Measurements from ENCODE around the gene MAML2. TPM values are rescaled to one million over a fixed set of nuclear protein-coding genes. Genes with fewer than 3 reads are reported as not detected.

The MAML2 gene
- total RNA-seq, 2 experiments from 2014 or later: 14.7 to 15.5 TPM

GRCh38 chr11:95996621-95997235 lies 346.3 kb downstream of the MAML2 start:
- Mint-ChIP-seq H3K4me3 (no peak overlapping the region), H3K9me3 (ENCODE audit: insufficient read depth) (no peaks in the 10 kb centered on the region), H3K27ac (no peak overlapping the region), H3K36me3 (ENCODE audit: low read depth) (no peaks in the 10 kb centered on the region), H3K27me3 (ENCODE audit: low read depth) (no peaks in the 10 kb centered on the region), H3K4me1 (ENCODE audit: low read depth) (peaks cover 4% of the 10 kb centered on the region)
- ChIA-PET CTCF (no interaction called here), POLR2A (no interaction called here)
- no peak for DNase-seq
- no peak for ATAC-seq

- H3K4me1 Mint-ChIP-seq (ENCODE audit: low read depth): peaks cover 2% of the 10 kb centered on the region
- H3K9me3 Mint-ChIP-seq (ENCODE audit: insufficient read depth): no peaks in the 10 kb centered on the region
- ATAC-seq (no peak), DNase-seq (no peak)
- no peak overlapping the region for H3K4me3 Mint-ChIP-seq
- ChIA-PET POLR2A (interaction anchor here (1.0 kb wide), 1 partner anchor 10 kb away, joined by 3 read pairs; no protein-coding TSS in a partner anchor), CTCF (interaction anchor here (1.5 kb wide), 1 partner anchor 13 kb away, joined by 4 read pairs; no protein-coding TSS in a partner anchor)
- peaks cover 14% of the 10 kb centered on the region for H3K36me3 Mint-ChIP-seq (ENCODE audit: low read depth)
- no peak overlapping the region for H3K27ac Mint-ChIP-seq
- no peaks in the 10 kb centered on the region for H3K27me3 Mint-ChIP-seq (ENCODE audit: low read depth)
These were observed 348.7 kb downstream of the MAML2 start for GRCh38 chr11:95994329-95994728.

- peaks cover 2% of the 10 kb centered on the region for H3K4me1 Mint-ChIP-seq (ENCODE audit: low read depth)
- peaks cover 20% of the 10 kb centered on the region for H3K36me3 Mint-ChIP-seq (ENCODE audit: low read depth)
- no peak overlapping the region for H3K27ac Mint-ChIP-seq
- H3K27me3 Mint-ChIP-seq (ENCODE audit: low read depth): no peaks in the 10 kb centered on the region
- ChIA-PET CTCF (no interaction called here), POLR2A (interaction anchor here (1.0 kb wide), 1 partner anchor 9 kb away, joined by 3 read pairs; no protein-coding TSS in a partner anchor)
- no peaks in the 10 kb centered on the region for H3K9me3 Mint-ChIP-seq (ENCODE audit: insufficient read depth)
- no peak overlapping the region for H3K4me3 Mint-ChIP-seq
- DNase-seq (no peak), ATAC-seq (no peak)
These were observed 349.3 kb downstream of the MAML2 start for GRCh38 chr11:95993438-95994298.

- Mint-ChIP-seq H3K27ac (no peak overlapping the region), H3K4me1 (ENCODE audit: low read depth) (peaks cover 3% of the 10 kb centered on the region), H3K4me3 (no peak overlapping the region), H3K36me3 (ENCODE audit: low read depth) (peaks cover 26% of the 10 kb centered on the region), H3K9me3 (ENCODE audit: insufficient read depth) (no peaks in the 10 kb centered on the region), H3K27me3 (ENCODE audit: low read depth) (no peaks in the 10 kb centered on the region)
- no peak for ATAC-seq
- POLR2A ChIA-PET: no interaction called here
- DNase-seq: no peak
- CTCF ChIA-PET: no interaction called here
These were observed 351.4 kb downstream of the MAML2 start for GRCh38 chr11:95991545-95991944.

GRCh38 chr11:95991101-95991500 lies 351.9 kb downstream of the MAML2 start:
- CTCF ChIA-PET: no interaction called here
- H3K27ac Mint-ChIP-seq: no peak overlapping the region

GRCh38 chr11:95989780-95990179 lies 353.2 kb downstream of the MAML2 start:
- no peak overlapping the region for H3K27ac Mint-ChIP-seq

More at GRCh38 chr11:95991101-95991500, 351.9 kb downstream of the MAML2 start:
- Mint-ChIP-seq H3K36me3 (ENCODE audit: low read depth) (peaks cover 26% of the 10 kb centered on the region), H3K9me3 (ENCODE audit: insufficient read depth) (no peaks in the 10 kb centered on the region), H3K4me3 (no peak overlapping the region), H3K4me1 (ENCODE audit: low read depth) (peaks cover 3% of the 10 kb centered on the region), H3K27me3 (ENCODE audit: low read depth) (no peaks in the 10 kb centered on the region)
- no peak for DNase-seq
- no peak for ATAC-seq
- POLR2A ChIA-PET: no interaction called here

GRCh38 chr11:95989076-95989605 lies 353.9 kb downstream of the MAML2 start:
- ChIA-PET POLR2A (no interaction called here), CTCF (no interaction called here)
- Mint-ChIP-seq H3K9me3 (ENCODE audit: insufficient read depth) (no peaks in the 10 kb centered on the region), H3K36me3 (ENCODE audit: low read depth) (peaks cover 33% of the 10 kb centered on the region), H3K4me3 (no peak overlapping the region), H3K27me3 (ENCODE audit: low read depth) (no peaks in the 10 kb centered on the region), H3K4me1 (ENCODE audit: low read depth) (peaks cover 3% of the 10 kb centered on the region), H3K27ac (no peak overlapping the region)
- ATAC-seq: no peak
- DNase-seq: no peak

More at GRCh38 chr11:95989780-95990179, 353.2 kb downstream of the MAML2 start:
- CTCF ChIA-PET: no interaction called here
- POLR2A ChIA-PET: no interaction called here
- Mint-ChIP-seq H3K27me3 (ENCODE audit: low read depth) (no peaks in the 10 kb centered on the region), H3K4me1 (ENCODE audit: low read depth) (peaks cover 3% of the 10 kb centered on the region), H3K4me3 (no peak overlapping the region), H3K9me3 (ENCODE audit: insufficient read depth) (no peaks in the 10 kb centered on the region), H3K36me3 (ENCODE audit: low read depth) (peaks cover 31% of the 10 kb centered on the region)
- ATAC-seq (no peak), DNase-seq (no peak)

GRCh38 chr11:95985174-95985808 lies 357.7 kb downstream of the MAML2 start:
- H3K36me3 Mint-ChIP-seq (ENCODE audit: low read depth): peaks cover 40% of the 10 kb centered on the region
- peaks cover 2% of the 10 kb centered on the region for H3K4me1 Mint-ChIP-seq (ENCODE audit: low read depth)
- H3K27ac Mint-ChIP-seq: no peak overlapping the region
- DNase-seq (no peak), ATAC-seq (no peak)
- no peaks in the 10 kb centered on the region for H3K9me3 Mint-ChIP-seq (ENCODE audit: insufficient read depth)
- ChIA-PET CTCF (interaction anchor here (1.1 kb wide), 1 partner anchor 408 kb away, joined by 3 read pairs; no protein-coding TSS in a partner anchor), POLR2A (interaction anchor here (0.7 kb wide), 1 partner anchor 9 kb away, joined by 3 read pairs; no protein-coding TSS in a partner anchor)
- H3K4me3 Mint-ChIP-seq: no peak overlapping the region
- no peaks in the 10 kb centered on the region for H3K27me3 Mint-ChIP-seq (ENCODE audit: low read depth)

GRCh38 chr11:95984072-95984471 lies 358.9 kb downstream of the MAML2 start:
- no peak overlapping the region for H3K27ac Mint-ChIP-seq
- no peak overlapping the region for H3K4me3 Mint-ChIP-seq
- DNase-seq (no peak), ATAC-seq (no peak)
- CTCF ChIA-PET: interaction anchor here (1.1 kb wide), 1 partner anchor 410 kb away, joined by 3 read pairs; no protein-coding TSS in a partner anchor
- H3K4me1 Mint-ChIP-seq (ENCODE audit: low read depth): peaks cover 2% of the 10 kb centered on the region
- no peaks in the 10 kb centered on the region for H3K9me3 Mint-ChIP-seq (ENCODE audit: insufficient read depth)
- POLR2A ChIA-PET: no interaction called here
- H3K36me3 Mint-ChIP-seq (ENCODE audit: low read depth): peaks cover 42% of the 10 kb centered on the region
- no peaks in the 10 kb centered on the region for H3K27me3 Mint-ChIP-seq (ENCODE audit: low read depth)

GRCh38 chr11:95977534-95978174 lies 365.3 kb downstream of the MAML2 start:
- H3K36me3 Mint-ChIP-seq (ENCODE audit: low read depth): peaks cover 40% of the 10 kb centered on the region
- no peak overlapping the region for H3K4me3 Mint-ChIP-seq

GRCh38 chr11:95976550-95976949 lies 366.4 kb downstream of the MAML2 start:
- ChIA-PET POLR2A (no interaction called here), CTCF (interaction anchor here (0.8 kb wide), 1 partner anchor 54 kb away, joined by 3 read pairs; no protein-coding TSS in a partner anchor)
- no peak overlapping the region for H3K4me3 Mint-ChIP-seq
- peaks cover 37% of the 10 kb centered on the region for H3K36me3 Mint-ChIP-seq (ENCODE audit: low read depth)
- ATAC-seq (no peak), DNase-seq (no peak)
- H3K4me1 Mint-ChIP-seq (ENCODE audit: low read depth): no peaks in the 10 kb centered on the region
- peaks cover 4% of the 10 kb centered on the region for H3K27me3 Mint-ChIP-seq (ENCODE audit: low read depth)
- H3K9me3 Mint-ChIP-seq (ENCODE audit: insufficient read depth): no peaks in the 10 kb centered on the region
- no peak overlapping the region for H3K27ac Mint-ChIP-seq

More at GRCh38 chr11:95977534-95978174, 365.3 kb downstream of the MAML2 start:
- DNase-seq (no peak), ATAC-seq (no peak)
- ChIA-PET CTCF (interaction anchor here (0.8 kb wide), 1 partner anchor 55 kb away, joined by 3 read pairs; no protein-coding TSS in a partner anchor), POLR2A (no interaction called here)
- Mint-ChIP-seq H3K27ac (no peak overlapping the region), H3K9me3 (ENCODE audit: insufficient read depth) (no peaks in the 10 kb centered on the region), H3K4me1 (ENCODE audit: low read depth) (no peaks in the 10 kb centered on the region), H3K27me3 (ENCODE audit: low read depth) (no peaks in the 10 kb centered on the region)

Data from activated CD8-positive, alpha-beta T cell treated with anti-CD3 and anti-CD28 coated beads, Interleukin-2, amount 10 ng/mL, durations not matched to agents 7 days and 5 days (primary cell).